B cell (primary cell): ENCODE data around the gene CABCOCO1. TPM values are rescaled to one million over a fixed set of nuclear protein-coding genes. Genes with fewer than 3 reads are reported as not detected.

Experiments used
- ATAC-seq: fragments of 200-7000 bp; cut with Tn5 transposase; one replicate; pipeline ENCODE4 v1.10.0; 2021; ENCODE audit warnings: low read depth, mild to moderate bottlenecking, moderate number of reproducible peaks, moderate library complexity
- CTCF ChIA-PET: fragments of 350-600 bp; sonication (Branson Sonifier 250); formaldehyde crosslinking; loops from one replicate; lab custom pipeline; 2021; ENCODE audit warnings: antibody characterized with exemption, inconsistent platforms; lab: Charles Lee
- POLR2A ChIA-PET: fragments of 350-600 bp; sonication (Branson Sonifier 250); formaldehyde crosslinking; loops from one replicate; lab custom pipeline; 2021; ENCODE audit warnings: antibody characterized with exemption; lab: Charles Lee
- DNase-seq: peaks from one replicate; pipeline ENCODE4 v3.0.0; 2013
- H2AFZ ChIP-seq: 2 replicates; pipeline ENCODE4 v1.6.1; 2012; ENCODE audit warnings: mild to moderate bottlenecking, low read depth, low read length; ENCODE audit not compliant: insufficient read depth, poor library complexity, severe bottlenecking
- H3K27ac ChIP-seq, 2 donors: 1 replicate in 1 of 2; 2 replicates in 1 of 2; pipeline ENCODE4 v1.5.1; 2012 to 2013; ENCODE audit warnings: low read length in 2 of 2, mild to moderate bottlenecking in 2 of 2, moderate library complexity in 1 of 2
- H3K27me3 ChIP-seq, 4 experiments: fragments of 200-600 bp in 1 of 4; sonication (generic) in 1 of 4; replicated peaks in 1 of 4; 1 replicate in 2 of 4; 2 replicates in 2 of 4; pipeline versions ENCODE4 v1.6.1 to v1.7.0; 2013 to 2016; ENCODE audit warnings: low read length in 3 of 4, mild to moderate bottlenecking in 2 of 4, mixed read lengths in 1 of 4, moderate library complexity in 1 of 4; ENCODE audit not compliant: insufficient read depth in 4 of 4, control insufficient read depth in 3 of 4; ENCODE audit errors: control extremely low read depth in 1 of 4
- H3K36me3 ChIP-seq, 2 experiments: replicated peaks in 1 of 2; 1 replicate in 1 of 2; 2 replicates in 1 of 2; pipeline versions ENCODE4 v1.6.1 to v1.7.1; 2013; ENCODE audit warnings: low read length in 1 of 2; ENCODE audit not compliant: insufficient read depth in 2 of 2, control insufficient read depth in 1 of 2; ENCODE audit errors: control extremely low read depth in 1 of 2, extremely low read depth in 1 of 2
- H3K4me1 ChIP-seq, 2 donors: fragments of 200-600 bp in 1 of 2; sonication (generic) in 1 of 2; 1 replicate in 1 of 2; 2 replicates in 1 of 2; pipeline versions ENCODE4 v1.5.1 to v1.6.1; 2013 to 2017; ENCODE audit warnings: low read length in 2 of 2; ENCODE audit not compliant: control insufficient read depth in 2 of 2, insufficient read depth in 2 of 2
- H3K4me2 ChIP-seq: replicated peaks from 2 replicates; pipeline ENCODE3; 2012; ENCODE audit warnings: mild to moderate bottlenecking, low read depth, low read length; ENCODE audit not compliant: poor library complexity, severe bottlenecking
- H3K4me3 ChIP-seq, 5 experiments: fragments of 200-600 bp in 1 of 5; sonication (generic) in 1 of 5; 1 replicate in 3 of 5; 2 replicates in 2 of 5; pipeline versions ENCODE4 v1.5.1 to v1.7.0; 2011 to 2016; ENCODE audit warnings: low read length in 4 of 5, mild to moderate bottlenecking in 4 of 5, low read depth in 2 of 5, control low read depth in 1 of 5, moderate library complexity in 1 of 5; ENCODE audit not compliant: insufficient read depth in 1 of 5; ENCODE audit errors: control extremely low read depth in 1 of 5, extremely low read depth in 1 of 5
- H3K79me2 ChIP-seq: fragments of 200-600 bp; sonication (generic); one replicate; pipeline ENCODE4 v1.6.0; 2016; ENCODE audit warnings: low read length; ENCODE audit not compliant: control insufficient read depth, insufficient read depth
- H3K9ac ChIP-seq: fragments of 200-600 bp; sonication (generic); 2 replicates; pipeline ENCODE4 v1.6.1; 2017; ENCODE audit warnings: mild to moderate bottlenecking, low read length, moderate library complexity
- H3K9me3 ChIP-seq, 3 donors: one replicate each; pipeline versions ENCODE4 v1.6.1 to v1.7.1; 2013; ENCODE audit warnings: low read length in 2 of 3; ENCODE audit not compliant: control insufficient read depth in 2 of 3, insufficient read depth in 1 of 3; ENCODE audit errors: control extremely low read depth in 1 of 3
- H4K20me1 ChIP-seq: 2 replicates; pipeline ENCODE4 v1.6.0; 2012; ENCODE audit warnings: mild to moderate bottlenecking, low read length; ENCODE audit not compliant: insufficient read depth, control insufficient read depth, poor library complexity, severe bottlenecking
- H3K27ac Mint-ChIP-seq: one replicate; pipeline ENCODE4 v1.8.0; 2021; ENCODE audit warnings: mixed read lengths
- H3K27me3 Mint-ChIP-seq: one replicate; pipeline ENCODE4 v1.8.0; 2021; ENCODE audit warnings: mixed read lengths
- H3K4me1 Mint-ChIP-seq: one replicate; pipeline ENCODE4 v1.8.0; 2021; ENCODE audit warnings: mixed read lengths
- H3K4me3 Mint-ChIP-seq: one replicate; pipeline ENCODE4 v1.8.0; 2021; ENCODE audit warnings: mixed read lengths
- H3K9me3 Mint-ChIP-seq: one replicate; pipeline ENCODE4 v1.8.0; 2022; ENCODE audit warnings: mixed read lengths; ENCODE audit not compliant: insufficient read depth
- EZH2 ChIP-seq: IDR thresholded peaks from 2 replicates; pipeline ENCODE4 v1.6.1; 2012; ENCODE audit warnings: borderline replicate concordance, low read depth, mild to moderate bottlenecking, moderate library complexity, low read length; ENCODE audit not compliant: insufficient read depth, poor library complexity, severe bottlenecking
- WGBS: methylation state at CpG from one replicate; pipeline ENCODE4 v1.1.5; 2013; ENCODE audit warnings: missing lambda C conversion rate; ENCODE audit not compliant: insufficient coverage; 5-methylcytosine and 5-hydroxymethylcytosine counted together
- intact Hi-C: fragments of 100-400 bp; cut with micrococcal nuclease; formaldehyde crosslinking; loops from one replicate; pipeline ENCODE4 v1.10.0; 2022
- polyA plus RNA-seq: library from polyadenylated mRNA; depleted of rRNA; stranded (reverse); fragments of >200 nt; gene quantifications from 2 replicates; pipeline ENCODE4 v1.2.3, GENCODE V29; 2012
- total RNA-seq, 2 donors: library from RNA; stranded (reverse); fragments of 120-200 nt in 1 of 2; gene quantifications; 1 replicate in 1 of 2; 2 replicates in 1 of 2; pipeline versions ENCODE4 v1.2.3 to v1.2.4, GENCODE V29; 2013 to 2022
- TF ChIP-seq, protein P1 (sequence below): fragments of 200-600 bp; IDR thresholded peaks from one replicate; pipeline ENCODE4 v1.8.0; 2022; ENCODE audit warnings: antibody characterized with exemption, mild to moderate bottlenecking

Gene CABCOCO1
- total and polyA plus RNA-seq, 2 donors (not counting 1 experiment from before 2014, with no cell fraction given) = not detected

DNA sequence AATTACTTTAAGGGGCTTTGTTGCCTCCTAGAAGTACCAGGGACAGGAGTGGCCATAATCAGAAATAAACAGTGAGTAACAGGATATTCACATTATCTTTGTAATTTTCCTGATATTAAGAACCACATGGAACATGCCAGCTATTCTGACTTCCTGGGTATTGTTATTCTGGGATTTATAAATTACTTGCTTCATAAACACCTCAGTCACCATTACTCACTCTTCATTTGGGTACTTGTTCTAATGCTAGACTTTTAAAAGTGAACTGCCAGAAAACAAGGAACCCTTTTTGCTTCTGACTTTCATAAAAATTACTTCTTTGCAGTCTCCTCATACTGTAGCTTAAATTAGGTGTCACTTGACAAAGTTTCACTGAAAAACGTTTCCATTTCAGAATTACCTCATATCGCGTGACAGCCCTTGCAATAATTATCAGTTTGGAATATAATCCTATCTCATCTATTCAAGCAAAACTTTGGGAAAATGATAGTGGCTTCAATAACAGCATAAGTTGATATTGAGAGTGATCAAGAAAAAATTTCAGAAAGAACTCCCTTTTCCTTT is 29.8 kb downstream of the CABCOCO1 start:
- H3K9me3 ChIP-seq = peaks cover 0 to 1% (median 0%) of the 10 kb centered on the region in 3 donors
- no peak overlapping the region for H2AFZ ChIP-seq
- no CpG with 5 or more reads among the region's 3 CpGs for WGBS

DNA sequence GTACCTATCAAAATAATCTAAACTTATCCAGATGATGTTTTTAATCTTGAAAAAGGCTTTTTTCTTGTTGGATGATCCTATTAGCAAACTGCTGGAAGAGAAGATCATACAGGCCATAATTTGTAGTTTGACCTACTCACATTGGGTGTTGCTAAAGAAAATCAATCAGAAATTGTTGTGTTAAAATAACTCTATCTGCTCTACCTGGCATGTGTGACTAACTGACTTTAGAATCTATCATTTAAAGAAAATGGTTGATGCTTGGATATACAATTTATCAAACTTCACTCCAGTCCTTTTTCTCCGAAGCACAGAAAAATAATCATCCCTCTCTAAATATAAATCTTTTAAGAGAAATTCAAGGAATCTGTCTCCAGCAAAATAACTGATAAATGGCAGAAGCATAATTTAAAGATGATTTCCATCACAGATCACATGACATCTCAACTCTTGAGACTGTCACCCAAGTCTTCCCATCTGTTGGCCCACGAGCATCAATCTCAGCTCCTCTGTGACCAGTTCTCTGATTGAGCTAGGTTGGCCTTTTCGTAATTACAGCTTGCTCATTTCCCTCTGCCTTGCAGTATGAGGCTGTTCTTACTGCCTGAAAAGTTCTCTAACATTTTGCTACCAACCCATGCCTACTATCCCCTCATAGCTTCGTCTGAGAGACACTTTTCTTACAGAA is 36.4 kb downstream of the CABCOCO1 start:
- intact Hi-C loops = no loop called here
- Histone ChIP-seq H3K36me3 (no peaks in the 10 kb centered on the region), H3K9me3 (no peaks in the 10 kb centered on the region), H3K4me3 (no peak overlapping the region), H4K20me1 (no peaks in the 10 kb centered on the region), H3K27ac (no peak overlapping the region), H3K27me3 (no peaks in the 10 kb centered on the region), H3K4me1 (no peaks in the 10 kb centered on the region), H3K79me2 (no peaks in the 10 kb centered on the region), H3K9ac (no peak overlapping the region), H3K4me2 (no peak overlapping the region), H2AFZ (no peak overlapping the region)
- DNase-seq (no peak), ATAC-seq (no peak)
- H3K27ac Mint-ChIP-seq = no peak overlapping the region
- H3K9me3 Mint-ChIP-seq = no peaks in the 10 kb centered on the region
- H3K4me1 Mint-ChIP-seq = no peaks in the 10 kb centered on the region
- 69% methylated on average over 2 of the region's 4 CpGs for WGBS
- ChIA-PET CTCF (no interaction called here), POLR2A (no interaction called here)
- H3K27me3 Mint-ChIP-seq = peaks cover 8% of the 10 kb centered on the region
- H3K4me3 Mint-ChIP-seq = no peak overlapping the region
- TF ChIP-seq, protein P1, sequence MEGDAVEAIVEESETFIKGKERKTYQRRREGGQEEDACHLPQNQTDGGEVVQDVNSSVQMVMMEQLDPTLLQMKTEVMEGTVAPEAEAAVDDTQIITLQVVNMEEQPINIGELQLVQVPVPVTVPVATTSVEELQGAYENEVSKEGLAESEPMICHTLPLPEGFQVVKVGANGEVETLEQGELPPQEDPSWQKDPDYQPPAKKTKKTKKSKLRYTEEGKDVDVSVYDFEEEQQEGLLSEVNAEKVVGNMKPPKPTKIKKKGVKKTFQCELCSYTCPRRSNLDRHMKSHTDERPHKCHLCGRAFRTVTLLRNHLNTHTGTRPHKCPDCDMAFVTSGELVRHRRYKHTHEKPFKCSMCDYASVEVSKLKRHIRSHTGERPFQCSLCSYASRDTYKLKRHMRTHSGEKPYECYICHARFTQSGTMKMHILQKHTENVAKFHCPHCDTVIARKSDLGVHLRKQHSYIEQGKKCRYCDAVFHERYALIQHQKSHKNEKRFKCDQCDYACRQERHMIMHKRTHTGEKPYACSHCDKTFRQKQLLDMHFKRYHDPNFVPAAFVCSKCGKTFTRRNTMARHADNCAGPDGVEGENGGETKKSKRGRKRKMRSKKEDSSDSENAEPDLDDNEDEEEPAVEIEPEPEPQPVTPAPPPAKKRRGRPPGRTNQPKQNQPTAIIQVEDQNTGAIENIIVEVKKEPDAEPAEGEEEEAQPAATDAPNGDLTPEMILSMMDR = no peak
- TF ChIP-seq EZH2 = no peak

More for the DNA sequence above, 29.8 kb downstream of the CABCOCO1 start:
- H3K79me2 ChIP-seq = no peaks in the 10 kb centered on the region
- ChIA-PET POLR2A (no interaction called here), CTCF (no interaction called here)
- no peaks in the 10 kb centered on the region for H3K9me3 Mint-ChIP-seq
- peaks cover 0 to 6% (median 0%) of the 10 kb centered on the region in 4 experiments for H3K27me3 ChIP-seq
- H3K4me1 ChIP-seq = no peaks in the 10 kb centered on the region
- H3K27ac ChIP-seq = no peak overlapping the region
- H3K9ac ChIP-seq = no peak overlapping the region
- H3K4me3 ChIP-seq = no peak overlapping the region
- peaks cover 20% of the 10 kb centered on the region for H3K27me3 Mint-ChIP-seq
- DNase-seq = no peak
- H3K36me3 ChIP-seq = no peaks in the 10 kb centered on the region
- no peaks in the 10 kb centered on the region for H4K20me1 ChIP-seq
- intact Hi-C loops = no loop called here
- ATAC-seq = no peak
- H3K4me1 Mint-ChIP-seq = no peaks in the 10 kb centered on the region
- H3K4me2 ChIP-seq = no peak overlapping the region
- H3K27ac Mint-ChIP-seq = no peak overlapping the region
- no peak for TF ChIP-seq EZH2
- TF ChIP-seq, protein P1 = no peak
- no peak overlapping the region for H3K4me3 Mint-ChIP-seq
